Measurements from ENCODE around the gene ELAPOR1.
A peak's percentile ranks its signal among the peaks of the same experiment; 100 is the strongest.

Gene ELAPOR1

DNA sequence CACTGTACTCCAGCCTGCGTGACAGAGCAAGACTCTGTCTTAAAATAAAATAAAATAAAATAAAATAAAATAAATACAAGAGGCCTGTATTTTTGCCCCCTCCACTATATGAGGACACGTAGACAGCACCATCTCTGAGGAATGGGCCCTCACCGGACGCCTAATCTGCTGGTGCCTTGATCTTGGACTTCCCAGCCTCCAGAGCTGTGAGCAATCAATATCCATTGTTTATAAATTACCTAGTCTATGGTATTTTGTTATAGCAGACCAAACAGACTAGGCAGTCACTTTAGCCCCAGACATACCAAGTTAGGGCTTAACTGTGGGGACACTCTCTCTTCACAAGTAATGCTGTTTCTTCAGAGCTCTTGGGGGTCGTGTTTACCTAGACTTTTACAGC, 6.4 kb downstream of the ELAPOR1 start:
- no peaks in the 10 kb centered on the region for H3K36me3 Mint-ChIP-seq (ENCODE audit: low read depth)

DNA sequence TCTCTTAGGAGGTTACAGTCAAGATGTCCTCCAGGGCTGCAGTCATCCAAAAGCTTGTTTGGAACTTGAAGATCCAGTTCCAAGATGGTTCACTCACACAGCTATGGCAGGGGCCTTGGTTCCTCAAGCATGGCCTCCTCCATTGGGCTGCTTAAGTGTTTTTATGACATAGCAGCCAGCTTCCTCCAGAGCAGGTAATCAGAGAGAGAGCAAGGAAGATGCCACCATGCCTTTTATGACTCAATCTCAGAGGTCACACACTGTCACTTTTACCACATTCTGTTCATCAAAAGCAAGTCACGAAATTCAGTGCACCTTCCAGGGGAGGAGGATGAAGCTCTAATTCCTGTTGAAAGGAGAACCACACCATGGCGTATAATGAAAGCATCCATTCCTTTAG, 17.1 kb downstream of the ELAPOR1 start:
- Mint-ChIP-seq H3K27me3 (ENCODE audit: low read depth) (no peaks in the 10 kb centered on the region), H3K4me1 (peaks cover 12% of the 10 kb centered on the region), H3K27ac (no peak overlapping the region), H3K36me3 (ENCODE audit: low read depth) (no peaks in the 10 kb centered on the region), H3K4me3 (no peak overlapping the region), H3K9me3 (no peaks in the 10 kb centered on the region)
- TF ChIP-seq, protein P1, sequence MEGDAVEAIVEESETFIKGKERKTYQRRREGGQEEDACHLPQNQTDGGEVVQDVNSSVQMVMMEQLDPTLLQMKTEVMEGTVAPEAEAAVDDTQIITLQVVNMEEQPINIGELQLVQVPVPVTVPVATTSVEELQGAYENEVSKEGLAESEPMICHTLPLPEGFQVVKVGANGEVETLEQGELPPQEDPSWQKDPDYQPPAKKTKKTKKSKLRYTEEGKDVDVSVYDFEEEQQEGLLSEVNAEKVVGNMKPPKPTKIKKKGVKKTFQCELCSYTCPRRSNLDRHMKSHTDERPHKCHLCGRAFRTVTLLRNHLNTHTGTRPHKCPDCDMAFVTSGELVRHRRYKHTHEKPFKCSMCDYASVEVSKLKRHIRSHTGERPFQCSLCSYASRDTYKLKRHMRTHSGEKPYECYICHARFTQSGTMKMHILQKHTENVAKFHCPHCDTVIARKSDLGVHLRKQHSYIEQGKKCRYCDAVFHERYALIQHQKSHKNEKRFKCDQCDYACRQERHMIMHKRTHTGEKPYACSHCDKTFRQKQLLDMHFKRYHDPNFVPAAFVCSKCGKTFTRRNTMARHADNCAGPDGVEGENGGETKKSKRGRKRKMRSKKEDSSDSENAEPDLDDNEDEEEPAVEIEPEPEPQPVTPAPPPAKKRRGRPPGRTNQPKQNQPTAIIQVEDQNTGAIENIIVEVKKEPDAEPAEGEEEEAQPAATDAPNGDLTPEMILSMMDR (IDR thresholded peaks at IDR 0.05; ENCODE audit: unreplicated experiment in 3 of 3): no peak

More for the DNA sequence above, 6.4 kb downstream of the ELAPOR1 start:
- TF ChIP-seq, protein P1 (IDR thresholded peaks at IDR 0.05; ENCODE audit: unreplicated experiment in 3 of 3): no peak
- no peaks in the 10 kb centered on the region for H3K9me3 Mint-ChIP-seq
- no peak overlapping the region for H3K4me3 Mint-ChIP-seq
- H3K27me3 Mint-ChIP-seq (ENCODE audit: low read depth): peaks cover 29% of the 10 kb centered on the region
- no peak overlapping the region for H3K27ac Mint-ChIP-seq
- no peaks in the 10 kb centered on the region for H3K4me1 Mint-ChIP-seq

DNA sequence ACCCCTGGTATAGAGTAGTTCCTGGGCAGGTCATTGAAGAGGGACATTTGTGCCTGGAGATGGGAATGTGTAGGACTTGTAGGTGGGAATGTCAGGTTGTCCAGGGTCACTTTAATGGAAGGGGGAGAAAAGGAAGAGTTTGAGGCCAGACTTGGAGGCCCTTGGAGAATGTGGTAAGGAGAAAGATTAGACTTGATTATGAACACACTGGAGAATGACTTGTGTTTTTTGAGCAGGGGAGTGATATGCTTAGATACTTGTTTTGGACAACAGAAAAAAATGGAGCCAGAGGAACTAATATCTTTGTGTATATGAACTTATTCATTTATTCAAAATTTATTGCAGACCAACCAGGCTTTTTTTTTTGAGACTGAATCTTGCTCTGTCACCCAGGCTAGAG, 17.9 kb downstream of the ELAPOR1 start:
- Mint-ChIP-seq H3K4me1 (peaks cover 12% of the 10 kb centered on the region), H3K27ac (no peak overlapping the region), H3K9me3 (no peaks in the 10 kb centered on the region), H3K36me3 (ENCODE audit: low read depth) (no peaks in the 10 kb centered on the region), H3K4me3 (no peak overlapping the region), H3K27me3 (ENCODE audit: low read depth) (no peaks in the 10 kb centered on the region)
- TF ChIP-seq, protein P1 (IDR thresholded peaks at IDR 0.05; ENCODE audit: unreplicated experiment in 3 of 3): no peak

DNA sequence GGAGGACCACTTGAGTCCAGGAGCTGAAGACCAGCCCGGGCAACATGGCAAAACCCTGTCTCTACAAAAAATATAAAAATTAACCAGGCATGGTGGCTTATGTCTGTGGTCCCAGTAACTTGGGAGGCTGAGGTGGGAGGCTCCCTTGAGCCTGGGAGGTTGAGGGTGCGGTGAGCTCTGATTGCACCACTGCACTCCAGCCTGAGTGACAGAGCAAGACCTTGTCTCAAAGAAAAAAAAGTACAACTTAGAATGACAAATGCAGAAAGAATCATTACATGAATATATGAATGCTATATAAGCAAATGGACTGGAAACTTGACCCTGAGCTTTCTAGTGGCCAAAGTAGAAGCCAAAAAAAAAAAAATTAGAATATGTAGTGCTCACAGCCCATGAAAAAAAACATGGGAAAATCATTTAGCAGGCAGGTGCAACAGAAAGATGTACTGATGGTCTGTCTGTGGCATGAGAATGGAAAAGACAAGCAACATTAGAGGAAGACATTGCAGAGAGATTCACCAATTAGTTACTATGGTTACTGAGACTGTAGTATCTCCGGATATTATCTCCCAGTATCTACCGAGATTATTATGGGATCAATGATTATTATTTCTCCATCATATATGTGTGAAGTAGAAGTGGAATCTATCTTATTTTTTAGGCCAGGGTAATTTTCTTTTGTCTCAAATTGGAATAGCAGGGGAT, 19.2 kb downstream of the ELAPOR1 start:
- peaks cover 12% of the 10 kb centered on the region for H3K4me1 Mint-ChIP-seq

DNA sequence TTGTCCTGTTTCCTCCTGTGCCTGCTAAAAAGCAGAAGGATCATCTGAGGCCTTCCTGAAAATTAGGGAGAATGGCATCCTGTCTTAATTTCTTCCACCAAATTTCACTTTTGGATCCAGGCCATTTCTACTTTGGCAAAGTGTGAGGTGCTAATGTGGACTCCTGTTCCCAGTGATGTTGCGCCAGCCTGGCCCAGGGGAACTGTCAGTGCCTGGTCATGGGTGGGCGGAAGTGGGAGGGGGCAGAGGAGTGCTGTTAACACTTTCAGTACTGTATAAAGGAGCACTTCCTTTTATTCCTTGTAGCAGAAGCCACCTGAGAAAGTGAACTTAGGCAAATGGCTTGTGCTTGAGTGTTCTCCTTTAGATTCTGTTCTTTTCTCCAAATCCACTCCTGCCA, 19.9 kb downstream of the ELAPOR1 start:
- Mint-ChIP-seq H3K36me3 (ENCODE audit: low read depth) (no peaks in the 10 kb centered on the region), H3K27me3 (ENCODE audit: low read depth) (no peaks in the 10 kb centered on the region), H3K27ac (peak overlapping the region in 2 of 3 experiments; percentile 18 to 46), H3K4me3 (no peak overlapping the region), H3K9me3 (no peaks in the 10 kb centered on the region), H3K4me1 (peaks cover 12% of the 10 kb centered on the region)
- TF ChIP-seq, protein P1 (IDR thresholded peaks at IDR 0.05; ENCODE audit: unreplicated experiment in 3 of 3): no peak

More for the DNA sequence above, 19.2 kb downstream of the ELAPOR1 start:
- no peaks in the 10 kb centered on the region for H3K9me3 Mint-ChIP-seq
- H3K4me3 Mint-ChIP-seq: no peak overlapping the region
- no peaks in the 10 kb centered on the region for H3K27me3 Mint-ChIP-seq (ENCODE audit: low read depth)
- H3K27ac Mint-ChIP-seq: peak overlapping the region in 2 of 3 experiments; percentile 18 to 46
- H3K36me3 Mint-ChIP-seq (ENCODE audit: low read depth): no peaks in the 10 kb centered on the region
- TF ChIP-seq, protein P1 (IDR thresholded peaks at IDR 0.05; ENCODE audit: unreplicated experiment in 3 of 3): no peak

DNA sequence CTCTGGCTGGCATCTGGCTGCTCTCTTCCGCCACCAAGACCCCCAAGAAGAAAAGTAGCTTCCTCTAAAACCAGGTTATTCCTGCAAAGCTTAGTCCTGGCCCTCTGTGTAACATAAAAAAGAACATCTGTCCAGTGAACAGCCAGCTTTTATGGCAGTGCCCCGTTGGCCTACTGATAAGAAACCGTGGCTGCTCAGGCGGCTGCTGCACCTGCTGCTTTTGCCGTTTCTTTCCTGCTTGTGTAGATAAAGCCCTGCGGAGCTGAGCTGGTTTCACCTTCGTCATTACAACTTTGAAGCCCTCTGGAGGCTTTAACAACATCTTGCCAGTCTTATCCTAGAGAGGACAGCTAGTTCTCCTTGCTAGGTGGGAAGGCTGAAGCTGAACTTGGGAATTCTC, 20.5 kb downstream of the ELAPOR1 start:
- Mint-ChIP-seq H3K36me3 (ENCODE audit: low read depth) (no peaks in the 10 kb centered on the region), H3K27ac (peak overlapping the region; percentile 35 to 78 (median 46))

More for the DNA sequence above, 20.5 kb downstream of the ELAPOR1 start:
- TF ChIP-seq, protein P1 (IDR thresholded peaks at IDR 0.05; ENCODE audit: unreplicated experiment in 3 of 3): no peak
- no peaks in the 10 kb centered on the region for H3K9me3 Mint-ChIP-seq
- peaks cover 12% of the 10 kb centered on the region for H3K4me1 Mint-ChIP-seq
- H3K27me3 Mint-ChIP-seq (ENCODE audit: low read depth): no peaks in the 10 kb centered on the region
- H3K4me3 Mint-ChIP-seq: no peak overlapping the region

Measured in nephron (organoid).